DOHH2 (cell line): ENCODE data around the gene PTPRK.

Experiments
- EZH2phosphoT487 ChIP-seq: fragments of 200-600 bp; sonication (generic); IDR thresholded peaks from 2 replicates; pipeline ENCODE4 v1.6.1; 2017; ENCODE audit warnings: borderline replicate concordance, mild to moderate bottlenecking, antibody characterized with exemption, low read length, moderate library complexity, mixed read lengths
- TF ChIP-seq, protein P1 (sequence below): fragments of 200-600 bp; sonication (generic); IDR thresholded peaks from one replicate; pipeline ENCODE4 v1.5.1; 2014; ENCODE audit warnings: antibody characterized with exemption, mild to moderate bottlenecking, low read depth, low read length; ENCODE audit not compliant: poor library complexity, severe bottlenecking

DNA sequence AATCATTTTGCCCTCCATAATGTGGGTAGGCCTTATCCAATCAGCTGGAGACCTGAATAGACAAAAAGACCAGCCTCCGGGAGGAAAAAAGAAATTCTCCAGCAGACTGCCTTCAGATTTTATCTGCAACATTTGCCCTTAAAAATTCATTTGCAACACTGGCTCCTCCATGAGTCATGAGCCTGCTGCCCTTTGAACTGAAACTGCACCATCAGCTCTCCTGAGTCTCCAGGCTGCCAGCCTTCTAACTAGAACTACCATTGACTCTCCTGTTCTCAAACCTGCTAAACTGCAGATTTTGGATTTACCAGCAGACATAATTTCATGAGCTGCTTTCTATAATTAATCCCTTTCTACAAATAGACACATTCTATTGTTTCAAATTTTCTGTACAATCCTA is 395.7 kb downstream of the PTPRK start:
- TF ChIP-seq, protein P1, sequence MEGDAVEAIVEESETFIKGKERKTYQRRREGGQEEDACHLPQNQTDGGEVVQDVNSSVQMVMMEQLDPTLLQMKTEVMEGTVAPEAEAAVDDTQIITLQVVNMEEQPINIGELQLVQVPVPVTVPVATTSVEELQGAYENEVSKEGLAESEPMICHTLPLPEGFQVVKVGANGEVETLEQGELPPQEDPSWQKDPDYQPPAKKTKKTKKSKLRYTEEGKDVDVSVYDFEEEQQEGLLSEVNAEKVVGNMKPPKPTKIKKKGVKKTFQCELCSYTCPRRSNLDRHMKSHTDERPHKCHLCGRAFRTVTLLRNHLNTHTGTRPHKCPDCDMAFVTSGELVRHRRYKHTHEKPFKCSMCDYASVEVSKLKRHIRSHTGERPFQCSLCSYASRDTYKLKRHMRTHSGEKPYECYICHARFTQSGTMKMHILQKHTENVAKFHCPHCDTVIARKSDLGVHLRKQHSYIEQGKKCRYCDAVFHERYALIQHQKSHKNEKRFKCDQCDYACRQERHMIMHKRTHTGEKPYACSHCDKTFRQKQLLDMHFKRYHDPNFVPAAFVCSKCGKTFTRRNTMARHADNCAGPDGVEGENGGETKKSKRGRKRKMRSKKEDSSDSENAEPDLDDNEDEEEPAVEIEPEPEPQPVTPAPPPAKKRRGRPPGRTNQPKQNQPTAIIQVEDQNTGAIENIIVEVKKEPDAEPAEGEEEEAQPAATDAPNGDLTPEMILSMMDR: no peak
- no peak for TF ChIP-seq EZH2phosphoT487
